GM19395 (cell line): ENCODE data around the gene EPB41.
"Not testable (repeated sequence)": the region's sequence is repeated elsewhere in the genome, so short reads cannot be mapped to it uniquely, and the experiment has no call there.

ENCODE experiments used
- ATAC-seq: cut with Tn5 transposase; IDR thresholded peaks from one replicate; pipeline ENCODE4 v1.9.1; 2021; ENCODE audit warnings: mild to moderate bottlenecking, moderate library complexity; ENCODE audit not compliant: unreplicated experiment

The EPB41 gene

DNA sequence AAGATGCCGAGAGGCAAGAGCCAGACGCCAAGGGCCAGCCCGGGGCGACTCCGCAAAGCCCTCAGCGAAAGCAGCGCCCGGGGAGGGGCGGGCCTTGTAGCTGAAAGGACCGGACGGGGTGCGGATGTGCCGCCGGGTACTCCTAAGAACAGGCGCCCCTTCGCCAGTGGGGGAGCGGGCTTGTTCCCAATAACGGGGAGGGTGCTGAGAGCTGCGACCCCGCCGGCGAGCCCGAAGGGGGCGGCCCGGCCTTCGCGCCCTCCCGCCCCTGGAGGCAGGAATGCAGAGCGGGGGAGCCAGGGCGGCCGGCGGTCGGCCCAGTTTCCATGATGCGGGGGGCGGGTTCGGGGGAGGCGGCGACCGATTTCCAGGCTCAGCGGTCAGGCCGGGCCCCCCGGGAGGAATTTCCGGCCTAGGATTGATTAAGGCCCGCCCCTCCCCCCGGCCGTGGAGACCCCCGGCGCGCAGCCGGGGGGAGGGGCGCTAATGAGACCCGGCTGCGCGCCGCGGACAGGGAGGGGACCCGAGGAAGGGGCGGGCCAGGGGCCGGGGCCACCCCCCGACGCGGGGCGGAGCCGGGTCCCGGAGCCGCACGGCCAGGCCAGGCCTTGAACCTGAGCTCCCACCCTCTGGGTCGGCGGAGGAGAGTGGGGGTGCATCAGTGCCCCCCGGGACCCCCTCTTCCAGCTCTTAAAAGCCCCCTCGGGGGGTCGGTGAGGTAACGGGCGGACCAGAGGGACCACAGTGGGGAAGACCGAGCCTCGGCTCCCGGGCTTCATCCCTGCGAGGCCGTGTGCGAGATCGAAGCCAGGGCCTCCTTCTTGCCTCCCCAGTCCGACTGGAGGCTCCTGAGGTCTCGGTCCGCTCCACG is 210.2 kb downstream of the EPB41 start:
- no peak for ATAC-seq

DNA sequence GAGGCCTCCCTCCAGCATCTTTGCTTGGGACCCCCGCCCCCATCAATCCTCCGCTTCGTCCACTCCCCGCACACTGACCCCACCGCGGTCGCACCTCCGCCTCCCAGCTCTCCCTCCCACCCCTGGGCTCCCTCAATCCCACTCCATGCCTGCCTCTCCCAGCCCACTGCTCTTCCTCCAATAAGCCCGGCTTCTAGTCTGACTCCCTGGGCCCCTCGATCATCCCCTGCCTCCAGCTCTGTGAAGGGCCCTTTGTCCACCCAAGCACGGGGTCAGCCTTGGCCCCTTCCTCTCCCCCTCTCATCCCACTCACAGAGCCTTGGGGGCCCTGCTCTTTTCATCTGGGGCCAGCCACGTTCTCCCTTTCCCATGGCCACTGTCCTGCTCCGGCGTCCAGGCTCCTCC is 210.9 kb downstream of the EPB41 start:
- ATAC-seq = no peak

DNA sequence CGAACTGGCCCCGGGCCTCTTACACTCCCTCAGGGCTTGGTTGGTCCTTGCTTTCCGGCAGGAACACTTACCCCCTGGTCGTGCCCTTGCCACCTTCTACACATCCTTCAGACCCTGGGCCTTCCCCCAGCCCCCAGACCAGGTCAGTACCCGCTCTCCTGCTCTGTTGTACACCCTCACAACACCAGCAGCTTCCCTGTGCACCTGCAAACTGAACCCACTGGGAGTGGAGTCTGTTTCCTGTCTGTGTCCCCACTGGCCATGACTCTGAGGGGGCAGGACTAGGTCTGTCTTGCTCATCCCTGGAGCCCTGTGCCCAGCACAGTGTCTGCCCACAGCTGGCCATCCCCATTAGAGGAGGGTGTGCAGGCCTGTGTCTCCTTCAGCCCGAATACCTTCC is 211.4 kb downstream of the EPB41 start:
- ATAC-seq = no peak

DNA sequence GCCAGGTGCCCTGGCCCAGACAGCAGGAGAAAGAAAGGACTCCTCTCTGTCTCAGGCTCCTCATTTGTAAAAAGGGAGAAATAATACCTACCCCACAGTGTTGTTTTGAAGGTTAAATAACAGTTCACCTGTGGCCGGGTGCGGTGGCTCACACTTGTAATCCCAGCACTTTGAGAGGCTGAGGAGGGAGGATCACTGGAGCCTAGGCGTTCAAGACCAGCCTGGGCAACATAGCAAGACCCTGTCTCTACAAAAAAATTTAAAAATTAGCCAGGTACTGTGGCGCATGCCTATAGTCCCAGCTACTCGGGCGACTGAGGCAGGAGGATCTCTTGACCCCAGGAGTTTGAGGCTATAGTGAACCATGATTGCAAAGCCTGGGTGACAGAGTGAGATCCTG is 211.8 kb downstream of the EPB41 start:
- ATAC-seq = no peak

DNA sequence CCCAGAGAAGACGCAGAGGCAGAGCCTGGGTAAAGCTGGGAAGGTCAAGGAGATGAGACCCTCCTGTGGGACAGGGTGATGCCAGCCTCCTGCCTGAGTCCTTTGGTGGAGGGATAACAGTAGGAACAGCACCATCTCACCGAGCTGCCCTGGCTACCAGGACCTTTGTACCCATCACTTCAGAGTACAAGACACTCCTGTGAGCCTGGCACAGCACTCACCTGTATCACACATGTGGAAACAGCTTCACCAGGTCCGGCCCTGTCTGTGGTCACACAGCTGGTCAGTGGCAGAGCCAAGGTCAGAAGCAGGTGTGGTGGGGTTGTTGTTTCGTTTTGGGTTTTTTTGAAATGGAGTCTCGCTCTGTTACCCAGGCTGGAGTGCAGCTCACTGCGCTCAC is 214.4 kb downstream of the EPB41 start:
- no peak for ATAC-seq

DNA sequence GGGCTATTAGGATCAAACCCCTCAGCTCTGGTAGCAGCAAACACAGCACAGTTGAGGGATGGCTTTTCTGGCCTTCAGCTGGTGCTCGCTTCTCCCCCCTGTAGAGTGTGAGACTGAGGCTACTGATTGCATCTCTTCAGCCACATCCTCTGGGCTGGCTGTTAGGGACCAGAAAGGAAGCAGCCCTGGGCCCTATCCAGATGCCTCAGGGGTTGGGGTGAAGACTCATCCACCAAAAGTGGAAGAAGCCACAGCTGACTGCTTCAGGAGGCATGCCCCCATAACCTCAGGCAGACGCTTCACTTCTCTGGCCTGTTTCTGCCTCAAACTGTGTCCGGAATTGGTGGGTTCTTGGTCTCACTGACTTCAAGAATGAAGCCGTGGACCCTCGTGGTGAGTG is 215.5 kb downstream of the EPB41 start:
- ATAC-seq = no peak

DNA sequence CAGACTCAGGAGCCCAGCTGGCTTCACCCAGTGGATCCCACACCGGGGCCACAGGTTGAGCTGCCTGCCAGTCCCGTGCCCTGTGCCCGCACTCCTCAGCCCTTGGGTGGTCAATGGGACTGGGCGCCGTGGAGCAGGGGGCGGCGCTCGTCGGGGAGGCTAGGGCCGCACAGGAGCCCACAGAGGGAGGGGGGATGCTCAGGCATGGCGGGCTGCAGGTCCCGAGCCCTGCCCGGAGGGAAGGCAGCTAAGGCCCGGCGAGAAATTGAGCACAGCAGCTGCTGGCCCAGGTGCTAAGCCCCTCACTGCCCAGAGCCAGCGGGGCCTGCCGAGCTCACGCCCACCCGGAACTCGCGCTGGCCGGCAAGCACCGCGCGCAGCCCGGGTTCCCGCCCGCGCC is 216.7 kb downstream of the EPB41 start:
- not testable (repeated sequence) for ATAC-seq

DNA sequence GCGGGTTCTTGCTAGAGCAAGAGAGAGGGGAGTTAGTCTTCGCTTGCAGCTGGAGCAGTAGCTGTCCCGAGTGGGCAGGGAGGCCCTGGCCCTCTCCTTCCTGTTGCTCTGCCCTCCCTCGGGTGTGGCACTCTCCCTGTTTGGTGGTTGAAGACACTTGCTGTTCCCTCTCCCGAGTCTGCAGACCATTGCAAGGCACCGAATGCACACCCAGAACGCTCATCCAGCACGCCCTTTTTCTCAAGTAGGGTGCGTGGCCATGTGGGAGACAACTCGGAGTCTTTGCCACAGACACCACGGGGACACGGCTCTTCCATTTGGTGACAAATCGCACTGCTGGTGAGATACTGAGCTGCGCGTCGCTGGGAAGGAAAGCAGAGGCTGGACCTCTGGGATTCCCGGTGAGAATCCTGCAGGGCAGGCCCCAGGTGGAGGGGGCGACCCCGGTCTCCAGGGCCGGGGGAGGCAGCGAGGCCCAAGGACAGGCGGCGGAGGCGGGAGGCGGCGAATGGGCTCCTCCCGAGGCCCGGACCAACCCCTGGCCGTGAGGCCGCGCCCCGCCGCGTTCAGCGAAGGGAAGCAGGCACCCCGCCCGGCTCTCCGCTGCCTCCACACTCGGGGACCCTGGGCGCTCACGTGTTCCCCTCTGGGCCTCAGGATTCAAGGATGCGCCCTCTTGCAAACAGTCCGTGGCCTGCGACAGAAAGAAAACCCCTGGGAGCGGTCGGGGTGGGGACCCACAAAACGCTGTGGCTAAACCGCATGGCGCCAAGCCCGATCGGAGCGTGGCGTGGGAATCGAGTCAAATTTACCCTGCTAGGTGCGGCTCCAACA is 219.7 kb downstream of the EPB41 start:
- ATAC-seq = no peak

DNA sequence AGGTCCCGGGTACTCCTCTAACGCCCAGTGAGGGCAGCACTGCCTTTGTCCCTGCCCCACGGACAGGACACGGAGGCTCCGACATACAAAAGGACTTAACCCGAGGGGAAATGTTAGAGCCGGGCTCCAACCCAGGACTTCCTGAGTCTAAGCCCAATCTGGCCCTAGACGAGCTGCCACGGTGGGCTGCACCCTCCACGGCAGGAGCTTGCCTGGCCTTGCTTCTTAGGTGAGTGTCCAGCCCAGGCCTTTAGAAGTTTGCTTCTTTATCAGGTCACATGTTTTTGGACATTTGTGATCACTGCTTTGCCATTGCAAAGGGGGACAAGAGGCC is 220.3 kb downstream of the EPB41 start:
- no peak for ATAC-seq

DNA sequence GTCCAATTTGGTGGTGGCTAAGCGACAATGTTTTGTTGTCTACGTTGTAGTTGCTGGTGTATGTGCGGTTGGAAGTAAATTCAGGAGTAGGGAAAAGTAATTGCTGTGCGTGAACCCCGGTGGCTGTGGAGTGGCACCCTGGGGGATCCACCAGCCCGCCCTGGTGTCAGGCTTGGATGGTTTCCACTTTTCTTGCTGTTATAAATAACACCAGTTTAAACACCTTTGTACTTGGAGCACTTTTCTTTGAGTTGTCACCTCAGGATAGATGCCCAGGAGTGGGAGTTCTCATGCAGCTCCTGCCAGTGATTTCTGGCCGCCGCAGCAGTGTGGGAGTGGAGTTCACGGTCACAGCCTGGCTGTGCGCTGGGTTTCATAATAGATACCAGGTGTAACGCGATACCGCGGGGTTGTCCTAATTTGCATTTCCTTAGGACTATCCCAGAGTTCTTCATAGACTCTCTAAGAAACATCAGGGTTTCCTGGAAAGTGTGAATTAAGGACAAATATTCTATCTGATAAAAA is 222.1 kb downstream of the EPB41 start:
- ATAC-seq = no peak

DNA sequence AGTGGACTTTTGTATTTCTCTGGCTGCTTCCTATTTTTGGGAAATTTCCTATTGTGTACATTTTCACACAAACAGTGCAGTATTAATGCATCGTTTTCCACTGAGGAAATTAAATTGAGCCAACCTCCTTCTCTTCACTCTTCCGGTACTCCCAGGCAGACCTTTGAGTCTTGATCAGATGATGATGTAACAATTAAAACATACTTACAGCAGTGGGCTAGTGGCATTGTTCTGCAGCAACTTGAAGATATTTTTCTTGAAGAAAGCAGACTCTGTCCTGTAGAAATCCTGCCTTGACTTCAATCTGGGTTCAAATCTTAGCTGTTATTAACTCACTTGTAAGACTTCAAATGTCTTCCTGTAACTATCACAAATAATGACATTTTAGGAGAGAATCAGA is 228.3 kb downstream of the EPB41 start:
- ATAC-seq = no peak

DNA sequence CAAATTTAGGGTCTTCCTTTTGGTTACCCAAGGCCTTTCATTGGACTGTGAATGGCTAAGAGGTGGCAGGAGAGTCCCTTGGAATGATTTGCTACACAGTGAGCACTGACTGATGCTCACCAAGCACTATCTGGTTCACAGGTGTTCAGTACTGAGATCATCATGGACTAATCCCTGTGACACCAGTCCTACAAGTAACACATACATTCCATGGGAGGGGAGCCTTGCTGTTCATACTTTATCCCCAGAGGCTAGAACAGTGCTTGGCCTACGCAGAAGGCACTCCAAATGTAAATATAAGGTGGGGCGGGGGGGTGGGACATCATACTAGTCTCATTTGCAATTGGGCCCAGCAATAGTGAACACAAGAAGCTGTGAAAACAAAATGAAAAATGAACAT is 229.8 kb downstream of the EPB41 start:
- no peak for ATAC-seq

DNA sequence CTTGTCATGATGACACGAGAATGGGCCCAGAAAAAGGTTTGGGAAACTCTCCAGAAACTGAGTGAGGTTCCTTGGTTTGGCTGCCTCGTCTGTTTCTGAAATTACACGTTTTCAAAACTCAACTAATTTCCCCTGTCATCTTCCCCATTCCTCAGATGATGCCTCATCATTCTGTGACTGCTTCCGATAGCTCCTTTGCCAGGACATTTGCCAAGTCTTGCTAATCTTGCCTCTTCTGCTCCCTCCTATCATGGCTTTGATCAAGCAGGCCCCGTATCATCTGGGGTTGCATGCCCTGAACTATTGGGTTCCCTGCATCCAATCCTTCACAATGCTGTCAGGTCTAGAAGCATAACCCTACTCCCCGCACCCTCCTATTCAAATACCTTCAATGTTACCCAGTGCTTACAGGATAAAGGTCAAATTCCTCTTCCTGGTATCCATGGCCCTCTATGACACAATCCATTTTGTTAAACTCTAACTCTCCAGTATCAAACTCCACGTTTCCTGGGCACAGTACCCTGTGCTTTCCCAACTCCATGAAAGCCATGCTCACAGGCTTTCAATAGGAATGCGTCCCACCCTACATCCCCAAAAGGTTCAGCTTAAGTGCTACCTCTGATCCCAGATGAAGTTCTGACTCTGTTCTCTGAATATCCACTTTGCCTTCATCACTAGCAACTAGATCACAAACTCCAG is 231.5 kb downstream of the EPB41 start:
- ATAC-seq = no peak

DNA sequence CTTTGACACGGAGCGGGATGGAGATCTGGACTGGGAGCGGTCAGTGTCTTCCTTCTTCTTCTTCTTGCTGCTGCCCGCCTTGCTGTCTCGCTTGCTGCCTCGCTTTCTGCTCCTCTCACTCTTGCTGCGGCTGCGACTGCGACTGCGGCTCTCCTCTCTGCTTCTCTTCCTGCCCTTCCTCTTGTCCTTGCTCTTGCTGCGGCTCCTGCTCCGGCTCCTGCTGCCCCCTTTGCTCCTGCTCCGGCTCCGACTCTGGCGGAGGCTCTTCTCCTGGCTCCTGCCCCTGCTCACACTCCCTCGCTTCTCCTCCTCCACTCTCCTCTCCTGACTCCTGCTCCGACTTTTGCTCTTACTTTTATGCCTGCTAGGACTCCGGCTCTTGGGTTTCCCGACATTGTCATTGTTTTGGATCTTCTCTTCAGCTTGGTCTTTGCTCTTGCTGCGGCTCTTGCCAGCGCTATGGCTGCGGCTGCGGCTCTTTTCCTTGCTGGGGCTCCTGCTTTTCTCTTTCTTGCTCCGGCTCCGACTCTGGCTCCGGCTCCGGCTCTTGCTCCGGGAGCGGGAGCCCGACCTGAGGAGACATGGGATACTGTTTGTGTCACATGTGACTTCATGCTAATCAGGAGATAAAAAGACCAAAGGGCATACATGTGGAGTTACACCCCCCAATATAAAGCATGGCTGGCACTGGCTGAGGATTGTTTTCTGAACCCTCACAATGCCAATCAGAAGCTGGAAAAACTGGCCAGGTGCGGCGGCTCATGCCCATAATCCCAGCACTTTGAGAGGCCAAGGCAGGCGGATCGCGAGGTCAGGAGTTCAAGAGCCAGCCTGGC is 234.5 kb downstream of the EPB41 start:
- no peak for ATAC-seq

DNA sequence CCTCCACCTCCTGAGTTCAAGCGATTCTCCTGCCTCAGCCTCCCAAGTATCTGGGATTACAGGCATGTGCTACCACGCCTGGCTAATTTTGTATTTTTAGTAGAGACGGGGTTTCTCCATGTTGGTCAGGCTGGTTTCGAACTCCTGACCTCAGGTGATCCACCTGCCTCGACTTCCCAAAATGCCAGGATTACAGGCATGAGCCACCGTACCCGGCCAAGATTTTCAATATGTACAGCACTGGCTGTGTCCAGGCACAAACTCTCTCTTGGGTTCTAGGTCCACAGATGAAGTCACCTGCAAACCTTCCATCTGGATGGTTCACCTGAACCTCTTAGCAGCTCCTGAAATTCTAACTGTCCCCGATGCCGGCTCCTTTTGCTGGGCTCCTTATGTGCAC is 236.0 kb downstream of the EPB41 start:
- not testable (repeated sequence) for ATAC-seq

DNA sequence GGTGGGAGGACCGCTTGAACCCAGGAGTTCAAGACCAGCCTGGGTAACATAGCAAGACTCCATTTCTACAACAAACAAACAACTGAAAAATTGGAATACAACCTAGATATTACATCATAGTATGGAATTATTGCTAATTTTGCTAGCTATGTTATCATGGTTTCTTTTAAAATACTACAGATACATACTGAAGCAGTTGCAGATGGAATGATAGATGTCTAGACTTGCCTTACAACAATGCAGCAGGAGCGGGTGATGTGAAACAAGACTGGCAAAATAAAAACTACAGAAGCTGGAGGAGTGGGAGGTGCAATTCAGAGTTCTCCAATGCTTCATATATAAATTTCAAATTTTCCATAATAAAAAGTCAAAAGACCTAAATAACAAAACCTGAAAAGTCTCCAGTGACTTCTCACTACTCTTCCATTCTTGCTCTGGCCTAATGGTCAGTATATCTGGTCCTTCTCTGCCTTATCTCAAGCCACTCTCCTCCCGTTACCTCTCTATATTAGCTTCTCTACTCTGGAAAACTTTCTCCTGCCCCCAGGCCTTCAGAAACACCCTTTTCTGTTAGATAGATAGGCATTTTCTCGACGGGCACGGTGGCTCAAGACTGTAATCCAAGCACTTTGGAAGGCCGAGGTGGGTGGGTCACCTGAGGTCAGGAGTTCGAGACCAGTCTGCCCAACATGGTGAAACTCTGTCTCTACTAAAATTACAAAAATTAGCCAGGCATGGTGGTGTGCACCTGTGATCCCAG is 237.9 kb downstream of the EPB41 start:
- no peak for ATAC-seq

DNA sequence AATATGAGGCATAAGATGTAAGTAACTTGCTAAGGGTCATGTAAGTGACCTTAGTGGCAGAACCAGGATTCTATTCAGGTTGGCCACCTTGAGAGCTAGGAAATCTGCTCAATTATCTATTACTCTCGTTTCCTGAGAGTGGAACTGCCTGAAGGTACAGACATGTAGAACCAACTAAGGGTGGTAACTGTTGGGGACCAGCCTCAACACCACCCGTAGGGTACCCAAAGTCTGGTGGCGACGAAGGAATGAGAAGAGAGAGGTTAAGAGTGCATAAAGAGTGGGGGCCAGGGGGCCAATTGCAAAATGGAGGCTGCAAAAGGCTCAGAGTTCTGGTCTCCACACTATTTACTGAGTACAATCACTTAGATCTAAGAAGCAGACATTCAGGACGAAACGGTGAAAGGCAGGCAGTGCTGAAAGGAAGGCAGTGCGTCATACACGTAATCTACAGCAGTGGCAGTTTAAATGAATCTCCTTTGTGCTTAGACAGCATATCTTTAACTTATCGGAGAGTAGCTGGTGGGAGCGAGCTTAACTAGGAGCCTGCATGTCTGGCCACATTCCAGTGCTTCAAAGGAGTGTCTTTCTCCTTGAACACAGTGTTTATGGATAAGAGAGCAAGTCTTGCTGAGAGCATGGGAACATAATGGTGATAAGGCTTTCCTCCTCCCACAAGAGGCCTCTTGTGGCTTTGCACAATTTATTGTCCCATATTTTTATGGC is 242.3 kb downstream of the EPB41 start:
- ATAC-seq = no peak

DNA sequence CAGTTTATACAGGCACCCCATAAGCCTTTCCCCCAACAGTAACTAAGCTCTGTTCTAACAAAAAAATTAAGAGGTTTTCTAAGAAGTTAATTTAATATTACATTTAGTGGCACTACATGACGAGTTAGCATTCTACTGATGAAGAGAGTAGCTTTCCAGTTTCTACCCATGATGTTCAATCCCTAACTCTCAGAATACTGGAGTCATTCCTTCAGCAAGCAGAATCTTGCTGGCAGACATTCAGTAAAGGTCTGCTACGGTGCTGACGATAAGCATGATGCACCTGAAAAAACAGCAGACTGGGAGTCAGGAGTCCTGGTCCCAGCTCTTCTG is 242.9 kb downstream of the EPB41 start:
- no peak for ATAC-seq

DNA sequence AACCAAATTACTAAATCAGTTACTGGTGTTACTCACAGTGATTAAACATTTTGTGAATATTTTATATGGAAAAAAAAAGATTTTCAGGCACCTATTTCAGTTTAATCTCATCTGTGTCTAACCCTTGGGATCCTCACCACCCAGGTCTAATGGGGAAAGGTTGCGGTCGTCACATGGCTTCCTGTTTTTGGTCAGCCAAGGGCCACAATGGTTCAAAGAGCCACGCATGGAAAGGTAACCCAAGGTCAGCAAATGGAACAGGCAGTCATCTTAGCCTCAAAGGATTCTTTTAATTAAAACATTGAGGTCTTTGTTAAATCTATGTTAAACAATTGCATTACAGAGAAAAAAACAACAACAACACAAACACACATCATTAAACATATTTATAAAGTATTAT is 245.4 kb downstream of the EPB41 start:
- no peak for ATAC-seq
